GM12878 (cell line): ENCODE results near the gene ECEL1. TPM values are rescaled to one million over a fixed set of nuclear protein-coding genes. Genes with fewer than 3 reads are reported as not detected.

Source experiments
- ATAC-seq: fragments of 200-7000 bp; cut with Tn5 transposase; 3 replicates; pipeline ENCODE4 v1.9.1; 2020; ENCODE audit warnings: mild to moderate bottlenecking, moderate library complexity
- BruUV-seq: library from RNA; stranded (reverse); fragments of 400-500 nt; replicated peaks from 2 replicates; lab custom pipeline; 2021; lab: Mats Ljungman, UMichigan
- CTCF ChIA-PET: fragments of 300-600 bp; sonication (Branson Sonifier 250); formaldehyde crosslinking; extraction: SDS; loops from one replicate; lab custom pipeline; 2021; ENCODE audit warnings: inconsistent platforms; lab: Yijun Ruan, JAX
- POLR2A ChIA-PET: fragments of 350-600 bp; formaldehyde crosslinking; extraction: SDS; loops from one replicate; lab custom pipeline; 2021; ENCODE audit warnings: inconsistent platforms; lab: Charles Lee
- RAD21 ChIA-PET: fragments of 300-600 bp; sonication (Branson Sonifier 250); formaldehyde crosslinking; loops from one replicate; lab custom pipeline; 2023; ENCODE audit warnings: antibody characterized with exemption; ENCODE audit not compliant: unreplicated experiment; lab: Charles Lee
- SMC1A ChIA-PET: fragments of 300-600 bp; sonication (Branson Sonifier 250); formaldehyde crosslinking; loops from one replicate; lab custom pipeline; 2023; ENCODE audit not compliant: unreplicated experiment, uncharacterized antibody; lab: Charles Lee
- DNase-seq: peaks from one replicate; pipeline ENCODE4 v3.0.0-alpha.2; 2011; ENCODE audit warnings: low read depth, low spot score
- FAIRE-seq: peaks from 3 replicates; lab custom pipeline; 2011; peaks lifted over from hg19 to GRCh38; lab: Jason Lieb, UNC
- H2AFZ ChIP-seq: 2 replicates; pipeline ENCODE4 v1.6.0; 2011; ENCODE audit warnings: low read depth, low read length, control low read depth; ENCODE audit not compliant: control insufficient read depth
- H3K27ac ChIP-seq: 2 replicates; pipeline ENCODE4 v1.5.1; 2011; ENCODE audit warnings: control low read depth; ENCODE audit not compliant: control insufficient read depth, insufficient read depth
- H3K27me3 ChIP-seq, 2 experiments: replicated peaks in 1 of 2; 2 replicates each; pipeline versions ENCODE4 v1.6.0 to v1.6.1; 2011; ENCODE audit warnings: low read length in 1 of 2; ENCODE audit not compliant: control insufficient read depth in 2 of 2, insufficient read depth in 2 of 2
- H3K36me3 ChIP-seq, 2 experiments: 2 replicates each; pipeline ENCODE4 v1.5.1; 2011; ENCODE audit warnings: low read length in 1 of 2; ENCODE audit not compliant: control insufficient read depth in 2 of 2, insufficient read depth in 2 of 2
- H3K4me1 ChIP-seq: 2 replicates; pipeline ENCODE4 v1.6.1; 2011; ENCODE audit warnings: mild to moderate bottlenecking, low read length, moderate library complexity, mixed read lengths; ENCODE audit not compliant: control insufficient read depth, insufficient read depth
- H3K4me2 ChIP-seq: 2 replicates; pipeline ENCODE4 v1.6.0; 2011; ENCODE audit warnings: control low read depth; ENCODE audit not compliant: control insufficient read depth, insufficient read depth
- H3K4me3 ChIP-seq: fragments of 200-600 bp; sonication (generic); 2 replicates; pipeline ENCODE4 v1.5.1; 2016
- H3K79me2 ChIP-seq: 2 replicates; pipeline ENCODE4 v1.6.0; 2011; ENCODE audit warnings: low read length; ENCODE audit not compliant: control insufficient read depth, insufficient read depth
- H3K9ac ChIP-seq: 2 replicates; pipeline ENCODE4 v1.8.0; 2011; ENCODE audit warnings: low read length, control low read depth, mixed read lengths; ENCODE audit not compliant: control insufficient read depth, insufficient read depth
- H3K9me3 ChIP-seq: replicated peaks from 3 replicates; pipeline ENCODE4 v1.5.1; 2011; ENCODE audit warnings: mild to moderate bottlenecking, low read length; ENCODE audit not compliant: control insufficient read depth, insufficient read depth
- H4K20me1 ChIP-seq: 2 replicates; pipeline ENCODE4 v1.6.0; 2011; ENCODE audit not compliant: control insufficient read depth, insufficient read depth
- HCFC1 ChIP-seq: fragments of 150-350 bp; IDR thresholded peaks from 2 replicates; pipeline ENCODE4 v1.6.1; 2014; ENCODE audit warnings: low read length
- KLF5 ChIP-seq: fragments of 450-650 bp; IDR thresholded peaks from 2 replicates; pipeline ENCODE4 v1.6.1; 2014; ENCODE audit warnings: mild to moderate bottlenecking; ENCODE audit not compliant: partially characterized antibody
- MAX ChIP-seq: IDR thresholded peaks from 2 replicates; pipeline ENCODE4 v1.6.1; 2012; ENCODE audit warnings: low read depth, low read length, improper control_type of control experiment
- MYB ChIP-seq: fragments of 150-350 bp; IDR thresholded peaks from 2 replicates; pipeline ENCODE4 v1.6.1; 2014; ENCODE audit warnings: mild to moderate bottlenecking, low read depth, low read length, borderline replicate concordance
- PBX3 ChIP-seq: IDR thresholded peaks from 2 replicates; pipeline ENCODE4 v1.6.1; 2011; ENCODE audit warnings: mild to moderate bottlenecking, low read depth, low read length, moderate library complexity; ENCODE audit not compliant: insufficient replicate concordance
- POLR2AphosphoS5 ChIP-seq: IDR thresholded peaks from 2 replicates; pipeline ENCODE4 v1.6.1; 2011; ENCODE audit warnings: mild to moderate bottlenecking, low read length, inconsistent platforms
- TARDBP ChIP-seq: IDR thresholded peaks from 2 replicates; pipeline ENCODE4 v1.6.1; 2016; ENCODE audit warnings: borderline replicate concordance
- TCF12 ChIP-seq: IDR thresholded peaks from 2 replicates; pipeline ENCODE4 v1.6.1; 2011; ENCODE audit warnings: low read depth, mild to moderate bottlenecking, low read length
- ZBED1 ChIP-seq: IDR thresholded peaks from 2 replicates; pipeline ENCODE4 v1.6.1; 2016; ENCODE audit warnings: borderline replicate concordance
- ZBTB4 ChIP-seq: fragments of 450-650 bp; formaldehyde crosslinking; IDR thresholded peaks from 2 replicates; pipeline ENCODE4 v1.4.0; 2022; ENCODE audit warnings: mild to moderate bottlenecking, moderate library complexity
- WGBS: methylation state at CpG from one replicate; pipeline ENCODE4 v1.1.6; 2016; ENCODE audit warnings: low lambda C conversion rate; ENCODE audit not compliant: insufficient replicate concordance, insufficient coverage; ENCODE audit errors: missing lambda C conversion rate; 5-methylcytosine and 5-hydroxymethylcytosine counted together
- in situ Hi-C: fragments of 300-500 bp; cut with MboI; formaldehyde crosslinking; loops from 9 replicates; pipeline ENCODE4 v1.14.3; 2018; ENCODE audit warnings: mixed read lengths
- intact Hi-C: fragments of 100-400 bp; cut with micrococcal nuclease; formaldehyde crosslinking; loops from one replicate; pipeline ENCODE4 v1.14.2; 2022; ENCODE audit not compliant: unreplicated experiment
- polyA plus RNA-seq, 11 experiments: library from polyadenylated mRNA; depleted of rRNA in 4 of 11; unstranded in 6 of 11; stranded (reverse) in 5 of 11; fragments of >200 nt; fragmentation: Nextera tagmentation in 4 of 11; fragmentation: Illumina TruSeq in 1 of 11; extraction: Ambion mirVana in 4 of 11; extraction: Trizol in 1 of 11; gene quantifications; 1 replicate in 1 of 11; 2 replicates in 10 of 11; pipeline versions ENCODE4 v1.2.1 to v1.2.3, GENCODE V29; 2011 to 2016; ENCODE audit warnings: inconsistent platforms in 2 of 11, missing spikeins in 2 of 11, low read depth in 1 of 11
- total RNA-seq, 4 experiments: library from RNA; depleted of rRNA in 3 of 4; stranded (reverse); fragments of >200 nt in 3 of 4; fragmentation: Illumina TruSeq in 1 of 4; extraction: Trizol in 1 of 4; gene quantifications; 2 replicates each; pipeline versions ENCODE4 v1.2.1 to v1.2.3, GENCODE V29; 2013 to 2021
- TF ChIP-seq, protein P1 (sequence below): fragments of 150-350 bp; IDR thresholded peaks from 2 replicates; pipeline ENCODE4 v1.6.1; 2016; ENCODE audit warnings: low read depth, low read length
- TF ChIP-seq, protein P2 (sequence below): fragments of 450-650 bp; conservative IDR thresholded peaks from 2 replicates; pipeline ENCODE4 v1.6.1; 2017; ENCODE audit warnings: mild to moderate bottlenecking, moderate library complexity

ECEL1 gene
- total and polyA plus RNA-seq, 10 of the 15 experiments (the other 5 are each of a cell fraction or from before 2014, with no cell fraction given) = not detected

DNA sequence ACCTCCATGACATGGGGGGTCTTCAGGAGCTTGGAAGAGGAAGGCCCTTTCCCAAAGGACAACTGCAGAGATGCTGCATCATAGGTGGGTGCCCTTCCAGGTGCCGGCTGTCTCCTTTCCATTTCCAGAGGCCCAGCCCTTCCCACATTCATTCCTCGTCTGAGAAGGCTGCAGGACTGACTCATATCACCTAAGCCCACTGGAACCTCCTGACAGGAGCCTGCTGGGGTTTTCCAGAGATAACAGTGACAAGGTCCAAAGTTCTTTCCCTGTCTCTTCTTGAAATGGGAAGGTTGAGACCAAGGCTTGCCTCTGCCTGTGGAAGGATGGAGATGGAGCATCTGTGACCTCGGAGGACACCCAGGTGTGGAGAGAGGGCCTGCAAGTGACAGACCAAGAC, 28.9 kb upstream of the ECEL1 start (continued):
- TF ChIP-seq ZBTB4 (CRISPR knock-in tag) = no peak
- TF ChIP-seq, all 136 proteins: peak for 0

DNA sequence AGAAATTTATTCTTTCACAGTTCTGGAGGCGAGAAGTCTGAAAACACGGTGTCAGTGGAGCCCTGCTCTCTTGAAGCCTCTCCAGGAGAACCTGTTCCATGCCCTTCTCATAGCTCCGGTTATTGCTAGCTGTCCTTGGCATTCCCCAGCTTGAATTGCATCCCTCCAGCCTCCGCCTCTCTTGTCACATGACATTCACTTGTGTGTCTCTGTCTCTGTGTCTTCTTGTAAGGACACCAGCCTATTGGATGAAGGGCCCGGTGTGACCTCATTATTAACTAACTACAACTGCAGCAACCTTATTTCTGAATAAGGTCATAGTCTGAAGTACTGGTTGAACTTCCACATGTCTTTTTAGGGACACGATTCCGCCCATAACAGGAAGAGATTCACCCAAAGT, 28.0 kb upstream of the ECEL1 start:
- DNase-seq (no peak), FAIRE-seq (no peak), ATAC-seq (no peak)
- intact Hi-C loops = loop anchor here (5.0 kb wide), 1 partner anchor 63 kb away; no protein-coding TSS in a partner anchor
- H3K27ac ChIP-seq = no peak overlapping the region
- in situ Hi-C loops = no loop called here
- H3K9ac ChIP-seq = no peak overlapping the region
- no peaks in the 10 kb centered on the region for H3K9me3 ChIP-seq
- H3K79me2 ChIP-seq = no peaks in the 10 kb centered on the region
- H3K27me3 ChIP-seq = no peaks in the 10 kb centered on the region; a peak in 2 of 4 replicates
- H3K4me3 ChIP-seq = no peak overlapping the region
- BruUV-seq = no TSS peak
- RAD21 ChIA-PET = no interaction called here
- no peaks in the 10 kb centered on the region for H4K20me1 ChIP-seq
- CTCF ChIA-PET = no interaction called here
- WGBS = 32% methylated on average over 7 of the region's 7 CpGs
- SMC1A ChIA-PET = no interaction called here
- no peaks in the 10 kb centered on the region for H3K4me1 ChIP-seq
- no peak overlapping the region for H3K4me2 ChIP-seq
- no peaks in the 10 kb centered on the region for H3K36me3 ChIP-seq
- POLR2A ChIA-PET = no interaction called here
- H2AFZ ChIP-seq = no peak overlapping the region
- TF ChIP-seq TCF12 (no peak), MYB (no peak), TARDBP (no peak), KLF5 (no peak), POLR2AphosphoS5 (no peak), HCFC1 (no peak), ZBED1 (no peak), PBX3 (no peak), MAX (no peak)
- TF ChIP-seq, protein P1, sequence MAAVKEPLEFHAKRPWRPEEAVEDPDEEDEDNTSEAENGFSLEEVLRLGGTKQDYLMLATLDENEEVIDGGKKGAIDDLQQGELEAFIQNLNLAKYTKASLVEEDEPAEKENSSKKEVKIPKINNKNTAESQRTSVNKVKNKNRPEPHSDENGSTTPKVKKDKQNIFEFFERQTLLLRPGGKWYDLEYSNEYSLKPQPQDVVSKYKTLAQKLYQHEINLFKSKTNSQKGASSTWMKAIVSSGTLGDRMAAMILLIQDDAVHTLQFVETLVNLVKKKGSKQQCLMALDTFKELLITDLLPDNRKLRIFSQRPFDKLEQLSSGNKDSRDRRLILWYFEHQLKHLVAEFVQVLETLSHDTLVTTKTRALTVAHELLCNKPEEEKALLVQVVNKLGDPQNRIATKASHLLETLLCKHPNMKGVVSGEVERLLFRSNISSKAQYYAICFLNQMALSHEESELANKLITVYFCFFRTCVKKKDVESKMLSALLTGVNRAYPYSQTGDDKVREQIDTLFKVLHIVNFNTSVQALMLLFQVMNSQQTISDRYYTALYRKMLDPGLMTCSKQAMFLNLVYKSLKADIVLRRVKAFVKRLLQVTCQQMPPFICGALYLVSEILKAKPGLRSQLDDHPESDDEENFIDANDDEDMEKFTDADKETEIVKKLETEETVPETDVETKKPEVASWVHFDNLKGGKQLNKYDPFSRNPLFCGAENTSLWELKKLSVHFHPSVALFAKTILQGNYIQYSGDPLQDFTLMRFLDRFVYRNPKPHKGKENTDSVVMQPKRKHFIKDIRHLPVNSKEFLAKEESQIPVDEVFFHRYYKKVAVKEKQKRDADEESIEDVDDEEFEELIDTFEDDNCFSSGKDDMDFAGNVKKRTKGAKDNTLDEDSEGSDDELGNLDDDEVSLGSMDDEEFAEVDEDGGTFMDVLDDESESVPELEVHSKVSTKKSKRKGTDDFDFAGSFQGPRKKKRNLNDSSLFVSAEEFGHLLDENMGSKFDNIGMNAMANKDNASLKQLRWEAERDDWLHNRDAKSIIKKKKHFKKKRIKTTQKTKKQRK = no peak
- TF ChIP-seq, protein P2, sequence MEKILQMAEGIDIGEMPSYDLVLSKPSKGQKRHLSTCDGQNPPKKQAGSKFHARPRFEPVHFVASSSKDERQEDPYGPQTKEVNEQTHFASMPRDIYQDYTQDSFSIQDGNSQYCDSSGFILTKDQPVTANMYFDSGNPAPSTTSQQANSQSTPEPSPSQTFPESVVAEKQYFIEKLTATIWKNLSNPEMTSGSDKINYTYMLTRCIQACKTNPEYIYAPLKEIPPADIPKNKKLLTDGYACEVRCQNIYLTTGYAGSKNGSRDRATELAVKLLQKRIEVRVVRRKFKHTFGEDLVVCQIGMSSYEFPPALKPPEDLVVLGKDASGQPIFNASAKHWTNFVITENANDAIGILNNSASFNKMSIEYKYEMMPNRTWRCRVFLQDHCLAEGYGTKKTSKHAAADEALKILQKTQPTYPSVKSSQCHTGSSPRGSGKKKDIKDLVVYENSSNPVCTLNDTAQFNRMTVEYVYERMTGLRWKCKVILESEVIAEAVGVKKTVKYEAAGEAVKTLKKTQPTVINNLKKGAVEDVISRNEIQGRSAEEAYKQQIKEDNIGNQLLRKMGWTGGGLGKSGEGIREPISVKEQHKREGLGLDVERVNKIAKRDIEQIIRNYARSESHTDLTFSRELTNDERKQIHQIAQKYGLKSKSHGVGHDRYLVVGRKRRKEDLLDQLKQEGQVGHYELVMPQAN = no peak
